HepG2 (cell line): Measurements from ENCODE around the gene TMEM44. TPM values are rescaled to one million over a fixed set of nuclear protein-coding genes. Genes with fewer than 3 reads are reported as not detected.

Experiments
- FOSL2 ChIP-seq: sonication (generic); formaldehyde crosslinking; IDR thresholded peaks from 2 replicates; pipeline ENCODE4 v1.4.0; 2020; ENCODE audit warnings: missing genetic modification reagents
- FOXP4 ChIP-seq: sonication (generic); formaldehyde crosslinking; IDR thresholded peaks from 2 replicates; pipeline ENCODE4 v1.4.0; 2020; ENCODE audit warnings: missing genetic modification reagents
- KLF16 ChIP-seq, 2 experiments: sonication (generic) in 1 of 2; formaldehyde crosslinking in 1 of 2; IDR thresholded peaks; 2 replicates each; pipeline versions ENCODE4 v1.6.1 to v1.8.0; 2016 to 2023; ENCODE audit warnings: missing genetic modification reagents in 2 of 2, missing compliant biosample characterization in 1 of 2
- PRPF4 ChIP-seq: fragments of 200-400 bp; formaldehyde crosslinking; IDR thresholded peaks from 2 replicates; pipeline ENCODE4 v1.6.1; 2016; ENCODE audit warnings: low read length, low read depth; ENCODE audit not compliant: poor library complexity, severe bottlenecking
- RARG ChIP-seq: sonication (generic); formaldehyde crosslinking; IDR thresholded peaks from 2 replicates; pipeline ENCODE4 v1.4.0; 2020; ENCODE audit warnings: low read depth, mild to moderate bottlenecking, missing genetic modification reagents
- RBM39 ChIP-seq: fragments of 200-400 bp; formaldehyde crosslinking; IDR thresholded peaks from one replicate; pipeline ENCODE4 v1.6.1; 2018; ENCODE audit warnings: antibody characterized with exemption, mild to moderate bottlenecking, low read depth, low read length; ENCODE audit not compliant: poor library complexity, severe bottlenecking
- SKI ChIP-seq: fragments of 450-650 bp; IDR thresholded peaks from one replicate; pipeline ENCODE4 v1.6.1; 2018; ENCODE audit warnings: mild to moderate bottlenecking; ENCODE audit not compliant: partially characterized antibody
- SOX5 ChIP-seq: IDR thresholded peaks from 2 replicates; pipeline ENCODE4 v1.6.1; 2016; ENCODE audit warnings: borderline replicate concordance
- SRSF4 ChIP-seq: fragments of 200-400 bp; formaldehyde crosslinking; IDR thresholded peaks from one replicate; pipeline ENCODE4 v1.6.1; 2018; ENCODE audit warnings: mild to moderate bottlenecking, low read depth, low read length, moderate library complexity; ENCODE audit not compliant: poor library complexity, severe bottlenecking
- ZBTB8A ChIP-seq: sonication (generic); formaldehyde crosslinking; IDR thresholded peaks from 2 replicates; pipeline ENCODE4 v1.4.0; 2020; ENCODE audit warnings: mild to moderate bottlenecking, low read depth, missing genetic modification reagents, borderline replicate concordance
- ZFP1 ChIP-seq: IDR thresholded peaks from 2 replicates; pipeline ENCODE4 v1.6.1; 2016
- ZNF12 ChIP-seq: sonication (generic); formaldehyde crosslinking; IDR thresholded peaks from 2 replicates; pipeline ENCODE4 v1.5.0; 2020; ENCODE audit warnings: missing genetic modification reagents
- ZNF124 ChIP-seq: sonication (generic); formaldehyde crosslinking; IDR thresholded peaks from 2 replicates; pipeline ENCODE4 v1.4.0; 2020; ENCODE audit warnings: missing genetic modification reagents
- ZNF317 ChIP-seq: sonication (generic); formaldehyde crosslinking; IDR thresholded peaks from 2 replicates; pipeline ENCODE4 v1.5.0; 2020; ENCODE audit warnings: mild to moderate bottlenecking, missing genetic modification reagents
- ZNF782 ChIP-seq: sonication (generic); formaldehyde crosslinking; IDR thresholded peaks from 2 replicates; pipeline ENCODE4 v1.4.0; 2020; ENCODE audit warnings: missing genetic modification reagents, mild to moderate bottlenecking, borderline replicate concordance
- polyA plus RNA-seq, 8 experiments: library from polyadenylated mRNA; depleted of rRNA in 3 of 8; stranded (reverse) in 7 of 8; unstranded in 1 of 8; fragments of >200 nt; fragmentation: Illumina TruSeq in 4 of 8; extraction: Trizol in 4 of 8; gene quantifications; 2 replicates each; pipeline versions ENCODE4 v1.2.1 to v1.2.3, GENCODE V29; 2011 to 2016; ENCODE audit warnings: low read depth in 4 of 8, missing spikeins in 1 of 8, mixed read lengths in 1 of 8; ENCODE audit not compliant: insufficient read depth in 1 of 8
- total RNA-seq, 5 experiments: library from RNA; depleted of rRNA; stranded (reverse); fragments of >200 nt; fragmentation: Illumina TruSeq; extraction: Trizol; gene quantifications; 2 replicates each; pipeline ENCODE4 v1.2.3, GENCODE V29; 2016; ENCODE audit warnings: low read depth in 1 of 5
- TF ChIP-seq, protein P1 (sequence below): sonication (generic); formaldehyde crosslinking; IDR thresholded peaks from 2 replicates; pipeline ENCODE4 v1.4.0; 2020; ENCODE audit warnings: missing genetic modification reagents
- TF ChIP-seq, protein P2 (sequence below): sonication (generic); formaldehyde crosslinking; IDR thresholded peaks from 2 replicates; pipeline ENCODE4 v1.4.0; 2020; ENCODE audit warnings: missing genetic modification reagents
- TF ChIP-seq, protein P3 (sequence below), 2 experiments: sonication (generic) in 1 of 2; formaldehyde crosslinking in 1 of 2; IDR thresholded peaks; 2 replicates each; pipeline versions ENCODE4 v1.4.0 to v1.6.1; 2016 to 2020; ENCODE audit warnings: borderline replicate concordance in 1 of 2, low read depth in 1 of 2, mild to moderate bottlenecking in 1 of 2, missing genetic modification reagents in 1 of 2
- TF ChIP-seq, protein P4 (sequence below): IDR thresholded peaks from 2 replicates; pipeline ENCODE4 v1.6.1; 2016; ENCODE audit warnings: mild to moderate bottlenecking

TMEM44 gene
- total and polyA plus RNA-seq, 2 of the 13 experiments (the other 11 are each of a cell fraction or from before 2014, with no cell fraction given): 7.3 to 13.8 TPM

GRCh38 chr3:194682694-194683310 lies 49.6 kb upstream of the TMEM44 start (continued):
- TF ChIP-seq, protein P1, sequence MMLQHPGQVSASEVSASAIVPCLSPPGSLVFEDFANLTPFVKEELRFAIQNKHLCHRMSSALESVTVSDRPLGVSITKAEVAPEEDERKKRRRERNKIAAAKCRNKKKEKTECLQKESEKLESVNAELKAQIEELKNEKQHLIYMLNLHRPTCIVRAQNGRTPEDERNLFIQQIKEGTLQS: no peak
- TF ChIP-seq ZNF782 (CRISPR knock-in tag) (no peak), ZBTB8A (no peak), SRSF4 (no peak), ZNF317 (0 out of 2 replicates have a peak, but pooled peaks have one; percentile 28), ZFP1 (CRISPR knock-in tag) (no peak), SKI (no peak), FOSL2 (CRISPR knock-in tag) (peak; percentile 90), ZNF12 (CRISPR knock-in tag) (no peak), FOXP4 (CRISPR knock-in tag) (peak; percentile 20; the same call in 1 of the 2 replicates), RARG (CRISPR knock-in tag) (no peak), SOX5 (CRISPR knock-in tag) (peak; percentile 7; the same call in 1 of the 2 replicates), PRPF4 (no peak), ZNF124 (CRISPR knock-in tag) (no peak), RBM39 (no peak), KLF16 (CRISPR knock-in tag; IDR thresholded peaks at IDR 0.05) (peak in 1 of 2 experiments; percentile 50; a peak in 1 of 4 replicates)
- TF ChIP-seq, protein P2, sequence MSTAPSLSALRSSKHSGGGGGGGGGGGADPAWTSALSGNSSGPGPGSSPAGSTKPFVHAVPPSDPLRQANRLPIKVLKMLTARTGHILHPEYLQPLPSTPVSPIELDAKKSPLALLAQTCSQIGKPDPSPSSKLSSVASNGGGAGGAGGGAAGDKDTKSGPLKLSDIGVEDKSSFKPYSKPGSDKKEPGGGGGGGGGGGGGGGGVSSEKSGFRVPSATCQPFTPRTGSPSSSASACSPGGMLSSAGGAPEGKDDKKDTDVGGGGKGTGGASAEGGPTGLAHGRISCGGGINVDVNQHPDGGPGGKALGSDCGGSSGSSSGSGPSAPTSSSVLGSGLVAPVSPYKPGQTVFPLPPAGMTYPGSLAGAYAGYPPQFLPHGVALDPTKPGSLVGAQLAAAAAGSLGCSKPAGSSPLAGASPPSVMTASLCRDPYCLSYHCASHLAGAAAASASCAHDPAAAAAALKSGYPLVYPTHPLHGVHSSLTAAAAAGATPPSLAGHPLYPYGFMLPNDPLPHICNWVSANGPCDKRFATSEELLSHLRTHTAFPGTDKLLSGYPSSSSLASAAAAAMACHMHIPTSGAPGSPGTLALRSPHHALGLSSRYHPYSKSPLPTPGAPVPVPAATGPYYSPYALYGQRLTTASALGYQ (CRISPR knock-in tag): no peak
- TF ChIP-seq, protein P3, sequence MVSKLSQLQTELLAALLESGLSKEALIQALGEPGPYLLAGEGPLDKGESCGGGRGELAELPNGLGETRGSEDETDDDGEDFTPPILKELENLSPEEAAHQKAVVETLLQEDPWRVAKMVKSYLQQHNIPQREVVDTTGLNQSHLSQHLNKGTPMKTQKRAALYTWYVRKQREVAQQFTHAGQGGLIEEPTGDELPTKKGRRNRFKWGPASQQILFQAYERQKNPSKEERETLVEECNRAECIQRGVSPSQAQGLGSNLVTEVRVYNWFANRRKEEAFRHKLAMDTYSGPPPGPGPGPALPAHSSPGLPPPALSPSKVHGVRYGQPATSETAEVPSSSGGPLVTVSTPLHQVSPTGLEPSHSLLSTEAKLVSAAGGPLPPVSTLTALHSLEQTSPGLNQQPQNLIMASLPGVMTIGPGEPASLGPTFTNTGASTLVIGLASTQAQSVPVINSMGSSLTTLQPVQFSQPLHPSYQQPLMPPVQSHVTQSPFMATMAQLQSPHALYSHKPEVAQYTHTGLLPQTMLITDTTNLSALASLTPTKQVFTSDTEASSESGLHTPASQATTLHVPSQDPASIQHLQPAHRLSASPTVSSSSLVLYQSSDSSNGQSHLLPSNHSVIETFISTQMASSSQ (IDR thresholded peaks at IDR 0.05; ENCODE audit: low read depth): no peak
- TF ChIP-seq, protein P3 (CRISPR knock-in tag; IDR thresholded peaks at IDR 0.05; ENCODE audit: borderline replicate concordance): no peak
- TF ChIP-seq, protein P4, sequence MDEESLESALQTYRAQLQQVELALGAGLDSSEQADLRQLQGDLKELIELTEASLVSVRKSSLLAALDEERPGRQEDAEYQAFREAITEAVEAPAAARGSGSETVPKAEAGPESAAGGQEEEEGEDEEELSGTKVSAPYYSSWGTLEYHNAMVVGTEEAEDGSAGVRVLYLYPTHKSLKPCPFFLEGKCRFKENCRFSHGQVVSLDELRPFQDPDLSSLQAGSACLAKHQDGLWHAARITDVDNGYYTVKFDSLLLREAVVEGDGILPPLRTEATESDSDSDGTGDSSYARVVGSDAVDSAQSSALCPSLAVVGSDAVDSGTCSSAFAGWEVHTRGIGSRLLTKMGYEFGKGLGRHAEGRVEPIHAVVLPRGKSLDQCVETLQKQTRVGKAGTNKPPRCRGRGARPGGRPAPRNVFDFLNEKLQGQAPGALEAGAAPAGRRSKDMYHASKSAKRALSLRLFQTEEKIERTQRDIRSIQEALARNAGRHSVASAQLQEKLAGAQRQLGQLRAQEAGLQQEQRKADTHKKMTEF: peak; percentile 63
